Measurements from ENCODE around the gene PSTK.

PSTK gene

GRCh38 chr10:123014772-123015171 is 34.6 kb downstream of the PSTK start:
- Histone ChIP-seq H3K9me2 (replicated peaks; ENCODE audit: insufficient read depth, low read length) (no peaks in the 10 kb centered on the region), H3K4me2 (ENCODE audit: low read depth, low read length, poor library complexity, severe bottlenecking) (no peak overlapping the region), H3K4me3 (ENCODE audit: insufficient read depth, low read length, poor library complexity, severe bottlenecking) (no peak overlapping the region), H3K9ac (ENCODE audit: low read length) (no peak overlapping the region), H4K20me1 (ENCODE audit: low read depth, low read length) (no peaks in the 10 kb centered on the region), H3F3A (ENCODE audit: insufficient read depth) (no peaks in the 10 kb centered on the region), H3K27me3 (ENCODE audit: low read length) (no peaks in the 10 kb centered on the region), H3K36me3 (ENCODE audit: low read length) (no peaks in the 10 kb centered on the region), H3K27ac (ENCODE audit: low read depth, low read length) (no peak overlapping the region), H3K9me3 (ENCODE audit: insufficient read depth, low read length) (no peaks in the 10 kb centered on the region), H2AFZ (ENCODE audit: low read depth, low read length, severe bottlenecking) (no peak overlapping the region), H3K79me2 (ENCODE audit: insufficient read depth, low read length) (no peaks in the 10 kb centered on the region)
- no peak for TF ChIP-seq EZH2phosphoT487 (conservative IDR thresholded peaks at IDR 0.05; ENCODE audit: low read length)
- TF ChIP-seq, protein P1, sequence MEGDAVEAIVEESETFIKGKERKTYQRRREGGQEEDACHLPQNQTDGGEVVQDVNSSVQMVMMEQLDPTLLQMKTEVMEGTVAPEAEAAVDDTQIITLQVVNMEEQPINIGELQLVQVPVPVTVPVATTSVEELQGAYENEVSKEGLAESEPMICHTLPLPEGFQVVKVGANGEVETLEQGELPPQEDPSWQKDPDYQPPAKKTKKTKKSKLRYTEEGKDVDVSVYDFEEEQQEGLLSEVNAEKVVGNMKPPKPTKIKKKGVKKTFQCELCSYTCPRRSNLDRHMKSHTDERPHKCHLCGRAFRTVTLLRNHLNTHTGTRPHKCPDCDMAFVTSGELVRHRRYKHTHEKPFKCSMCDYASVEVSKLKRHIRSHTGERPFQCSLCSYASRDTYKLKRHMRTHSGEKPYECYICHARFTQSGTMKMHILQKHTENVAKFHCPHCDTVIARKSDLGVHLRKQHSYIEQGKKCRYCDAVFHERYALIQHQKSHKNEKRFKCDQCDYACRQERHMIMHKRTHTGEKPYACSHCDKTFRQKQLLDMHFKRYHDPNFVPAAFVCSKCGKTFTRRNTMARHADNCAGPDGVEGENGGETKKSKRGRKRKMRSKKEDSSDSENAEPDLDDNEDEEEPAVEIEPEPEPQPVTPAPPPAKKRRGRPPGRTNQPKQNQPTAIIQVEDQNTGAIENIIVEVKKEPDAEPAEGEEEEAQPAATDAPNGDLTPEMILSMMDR (IDR thresholded peaks at IDR 0.05; ENCODE audit: insufficient read depth, low read length, poor library complexity, severe bottlenecking): no peak

GRCh38 chr10:123016228-123016627 is 36.0 kb downstream of the PSTK start:
- no peaks in the 10 kb centered on the region for H3K27me3 ChIP-seq (ENCODE audit: low read length)
- no peak overlapping the region for H3K9ac ChIP-seq (ENCODE audit: low read length)
- no peak overlapping the region for H3K4me2 ChIP-seq (ENCODE audit: low read depth, low read length, poor library complexity, severe bottlenecking)
- H3K36me3 ChIP-seq (ENCODE audit: low read length): no peaks in the 10 kb centered on the region
- H3K9me2 ChIP-seq (replicated peaks; ENCODE audit: insufficient read depth, low read length): no peaks in the 10 kb centered on the region
- no peaks in the 10 kb centered on the region for H4K20me1 ChIP-seq (ENCODE audit: low read depth, low read length)
- no peak overlapping the region for H3K27ac ChIP-seq (ENCODE audit: low read depth, low read length)
- H3K4me3 ChIP-seq (ENCODE audit: insufficient read depth, low read length, poor library complexity, severe bottlenecking): no peak overlapping the region
- H3F3A ChIP-seq (ENCODE audit: insufficient read depth): no peaks in the 10 kb centered on the region
- no peaks in the 10 kb centered on the region for H3K9me3 ChIP-seq (ENCODE audit: insufficient read depth, low read length)
- H3K79me2 ChIP-seq (ENCODE audit: insufficient read depth, low read length): no peaks in the 10 kb centered on the region
- no peak overlapping the region for H2AFZ ChIP-seq (ENCODE audit: low read depth, low read length, severe bottlenecking)
- TF ChIP-seq, protein P1 (IDR thresholded peaks at IDR 0.05; ENCODE audit: insufficient read depth, low read length, poor library complexity, severe bottlenecking): no peak
- no peak for TF ChIP-seq EZH2phosphoT487 (conservative IDR thresholded peaks at IDR 0.05; ENCODE audit: low read length)

DNA sequence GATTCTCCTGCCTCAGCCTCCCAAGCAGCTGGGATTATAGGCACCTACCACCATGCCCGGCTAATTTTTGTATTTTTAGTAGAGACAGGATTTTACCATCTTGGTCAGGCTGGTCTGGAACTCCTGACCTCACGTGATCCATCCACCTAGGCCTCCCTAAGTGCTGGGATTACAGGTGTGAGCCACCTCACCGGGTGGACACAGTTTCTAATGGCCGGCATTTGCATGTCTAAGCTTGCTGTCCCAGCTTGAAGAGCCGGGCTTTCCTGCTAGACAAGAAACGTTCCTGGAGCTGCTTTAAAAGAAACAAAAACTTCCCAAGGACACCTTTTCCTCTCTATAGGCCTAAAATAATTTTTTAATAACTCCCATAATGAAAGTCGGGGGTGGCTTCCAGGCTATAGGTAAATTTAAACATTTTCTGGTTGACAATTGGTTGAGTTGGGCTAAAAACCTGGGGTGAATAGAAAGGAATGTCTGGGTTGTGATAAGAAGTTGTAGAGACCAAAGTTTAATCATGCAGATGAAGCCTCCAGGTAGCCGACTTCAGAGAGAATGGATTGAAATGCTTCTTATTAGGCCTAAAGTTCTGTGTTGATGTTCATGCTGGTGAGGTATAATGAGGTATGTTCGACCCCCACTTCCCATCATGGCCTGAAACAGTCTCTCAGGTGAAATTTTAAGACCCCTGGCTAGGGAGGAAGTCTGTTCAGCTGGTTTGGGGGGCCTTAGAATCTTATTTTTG is 37.4 kb downstream of the PSTK start:
- Histone ChIP-seq H3K79me2 (ENCODE audit: insufficient read depth, low read length) (no peaks in the 10 kb centered on the region), H3K9me2 (replicated peaks; ENCODE audit: insufficient read depth, low read length) (no peaks in the 10 kb centered on the region)

More for the DNA sequence above, 37.4 kb downstream of the PSTK start:
- Histone ChIP-seq H3K27ac (ENCODE audit: low read depth, low read length) (no peak overlapping the region), H3F3A (ENCODE audit: insufficient read depth) (no peaks in the 10 kb centered on the region), H2AFZ (ENCODE audit: low read depth, low read length, severe bottlenecking) (no peak overlapping the region), H3K9ac (ENCODE audit: low read length) (no peak overlapping the region), H3K36me3 (ENCODE audit: low read length) (no peaks in the 10 kb centered on the region), H3K4me2 (ENCODE audit: low read depth, low read length, poor library complexity, severe bottlenecking) (no peak overlapping the region), H3K27me3 (ENCODE audit: low read length) (no peaks in the 10 kb centered on the region), H4K20me1 (ENCODE audit: low read depth, low read length) (no peaks in the 10 kb centered on the region), H3K4me3 (ENCODE audit: insufficient read depth, low read length, poor library complexity, severe bottlenecking) (no peak overlapping the region), H3K9me3 (ENCODE audit: insufficient read depth, low read length) (no peaks in the 10 kb centered on the region)
- TF ChIP-seq, protein P1 (IDR thresholded peaks at IDR 0.05; ENCODE audit: insufficient read depth, low read length, poor library complexity, severe bottlenecking): no peak
- TF ChIP-seq EZH2phosphoT487 (conservative IDR thresholded peaks at IDR 0.05; ENCODE audit: low read length): no peak
